ENCODE data around the gene ADGRL4.

DNA sequence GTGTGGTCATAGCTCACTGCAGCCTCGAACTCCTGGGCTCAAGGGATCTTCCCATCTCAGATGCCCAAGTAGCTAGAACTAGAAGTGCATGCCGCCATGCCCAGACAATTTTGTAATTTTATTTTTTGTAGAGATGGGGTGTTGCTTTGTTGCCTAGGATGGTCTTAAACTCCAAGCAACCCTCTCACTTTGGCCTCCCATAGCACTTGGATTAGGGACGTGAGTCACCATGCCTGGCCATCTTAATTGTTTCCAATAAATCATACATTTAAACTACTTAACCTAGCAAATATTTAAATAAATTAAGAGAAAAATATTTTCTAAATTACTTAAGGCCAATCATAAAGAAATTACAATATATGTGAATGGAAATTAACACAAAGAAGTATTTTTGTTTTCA, 35.1 kb upstream of the ADGRL4 start:
- TF ChIP-seq CTCF (IDR thresholded peaks at IDR 0.05): no peak
- TF ChIP-seq POLR2A (IDR thresholded peaks at IDR 0.05): no peak
- TF ChIP-seq POLR2AphosphoS5 (IDR thresholded peaks at IDR 0.05): no peak
- no peak for TF ChIP-seq EP300 (IDR thresholded peaks at IDR 0.05)

Measured in sigmoid colon (tissue), 4 donors.